Motor neuron (in vitro differentiated cells): ENCODE measurements around the gene PIGB. TPM values are rescaled to one million over a fixed set of nuclear protein-coding genes. Genes with fewer than 3 reads are reported as not detected.

ENCODE experiments used
- ATAC-seq, 8 experiments: fragments of 200-7000 bp; cut with Tn5 transposase; replicated peaks in 6 of 8; 2 replicates each; pipeline ENCODE4 v1.8.0; 2021; ENCODE audit warnings: mild to moderate bottlenecking in 8 of 8, moderate library complexity in 8 of 8
- H3K27ac ChIP-seq, 2 donors: fragments of 250-450 bp; sonication (Bioruptor Pico); 2 replicates each; pipeline ENCODE4 v1.9.0; 2021; ENCODE audit warnings: antibody characterized with exemption in 2 of 2, mild to moderate bottlenecking in 2 of 2, moderate library complexity in 1 of 2
- H3K4me1 ChIP-seq, 2 donors: fragments of 250-450 bp; sonication (Bioruptor Pico); replicated peaks in 1 of 2; 2 replicates each; pipeline ENCODE4 v1.6.1; 2021; ENCODE audit warnings: antibody characterized with exemption in 2 of 2, mild to moderate bottlenecking in 2 of 2, moderate library complexity in 1 of 2
- H3K4me3 ChIP-seq, 5 donors: fragments of 250-450 bp; sonication (Bioruptor Pico); 2 replicates each; pipeline ENCODE4 v1.9.0; 2021; ENCODE audit warnings: antibody characterized with exemption in 5 of 5, mild to moderate bottlenecking in 5 of 5, moderate library complexity in 4 of 5
- WGBS, 10 experiments: fragments of 450-650 bp; shearing (Covaris generic); methylation state at CpG; one replicate each; pipeline ENCODE4 v1.0.0; 2022; 5-methylcytosine and 5-hydroxymethylcytosine counted together
- in situ Hi-C, 9 experiments: fragments of 400-800 bp; cut with MboI; loops; one replicate each; pipeline ENCODE4 v1.15.0; 2021; ENCODE audit warnings: low sequenced_read_pairs in 9 of 9, low pct_unique_long_range_greater_than_20kb in 2 of 9; ENCODE audit not compliant: unreplicated experiment in 9 of 9
- total RNA-seq, 8 experiments: library from RNA; unstranded; fragments of 300-600 nt; gene quantifications; 2 replicates each; pipeline versions ENCODE4 v1.2.3 to v1.2.4, GENCODE V29; 2022

Gene PIGB
- total RNA-seq, 8 experiments from 2014 or later: 5.4 to 20.9 (median 11.1) TPM

GRCh38 chr15:55322467-55322866, 3.4 kb downstream of the PIGB start:
- Histone ChIP-seq H3K4me1 (peaks cover 2% of the 10 kb centered on the region in 2 donors), H3K4me3 (no peak overlapping the region), H3K27ac (no peak overlapping the region)
- ATAC-seq: no peak
- 43 to 100% (median 86%) methylated on average over 1 to 5 of the region's 5 CpGs for WGBS, 10 experiments
- in situ Hi-C loops: no loop called here

- Histone ChIP-seq H3K4me1 (no peaks in the 10 kb centered on the region), H3K27ac (no peak overlapping the region), H3K4me3 (no peak overlapping the region)
- 67 to 71% (median 67%) methylated on average over 1 of the region's 1 CpG; no CpG with 5 or more reads in 4 of the 10 experiments for WGBS, 10 experiments
- ATAC-seq: no peak
- in situ Hi-C loops: loop anchor here in 1 of 9 experiments (25.0 kb wide), 1 partner anchor 110 kb away; no protein-coding TSS in a partner anchor
Observed at GRCh38 chr15:55327387-55327786, 8.4 kb downstream of the PIGB start.

GRCh38 chr15:55334371-55334770, 15.3 kb downstream of the PIGB start:
- no peak overlapping the region for H3K4me3 ChIP-seq
- H3K4me1 ChIP-seq: no peaks in the 10 kb centered on the region
- WGBS, 10 experiments: 40 to 89% (median 80%) methylated on average over 1 to 5 of the region's 5 CpGs; no CpG with 5 or more reads in 1 of the 10 experiments
- ATAC-seq: no peak
- H3K27ac ChIP-seq: no peak overlapping the region
- in situ Hi-C loops: loop anchor here in 1 of 9 experiments (25.0 kb wide), 1 partner anchor 103 kb away; no protein-coding TSS in a partner anchor

GRCh38 chr15:55334997-55335396, 16.0 kb downstream of the PIGB start:
- Histone ChIP-seq H3K27ac (no peak overlapping the region), H3K4me1 (no peaks in the 10 kb centered on the region), H3K4me3 (no peak overlapping the region)
- WGBS, 10 experiments: 80 to 100% (median 100%) methylated on average over 1 of the region's 1 CpG; no CpG with 5 or more reads in 3 of the 10 experiments
- no peak for ATAC-seq
- in situ Hi-C loops: loop anchor here in 1 of 9 experiments (25.0 kb wide), 1 partner anchor 102 kb away; no protein-coding TSS in a partner anchor

- 100% methylated on average over 1 of the region's 1 CpG; no CpG with 5 or more reads in 8 of the 10 experiments for WGBS, 10 experiments
- no peak overlapping the region for H3K27ac ChIP-seq
- in situ Hi-C loops: loop anchor here in 1 of 9 experiments (25.0 kb wide), 1 partner anchor 100 kb away; no protein-coding TSS in a partner anchor
- H3K4me3 ChIP-seq: no peak overlapping the region
- H3K4me1 ChIP-seq: no peaks in the 10 kb centered on the region
- ATAC-seq: no peak
Observed at GRCh38 chr15:55337160-55337559, 18.1 kb downstream of the PIGB start.

- H3K4me3 ChIP-seq: no peak overlapping the region
- peak overlapping the region in 1 of 2 donors; percentile 65 for H3K27ac ChIP-seq
- ATAC-seq: peak in 7 of 8 experiments; percentile 9 to 67 (median 40)
- in situ Hi-C loops: loop anchor here in 1 of 9 experiments (25.0 kb wide), 1 partner anchor 94 kb away; no protein-coding TSS in a partner anchor
- WGBS, 10 experiments: 9 to 75% (median 32%) methylated on average over 1 to 2 of the region's 2 CpGs; no CpG with 5 or more reads in 2 of the 10 experiments
- H3K4me1 ChIP-seq: peaks cover 14% of the 10 kb centered on the region in 2 donors
Observed at GRCh38 chr15:55343168-55343567, 24.1 kb downstream of the PIGB start.

GRCh38 chr15:55344206-55344605, 25.2 kb downstream of the PIGB start:
- in situ Hi-C loops: loop anchor here in 1 of 9 experiments (25.0 kb wide), 1 partner anchor 93 kb away; no protein-coding TSS in a partner anchor

GRCh38 chr15:55348281-55348778, 29.3 kb downstream of the PIGB start:
- no peak overlapping the region for H3K27ac ChIP-seq
- WGBS, 10 experiments: 55 to 100% (median 75%) methylated on average over 1 to 3 of the region's 4 CpGs; no CpG with 5 or more reads in 4 of the 10 experiments
- H3K4me3 ChIP-seq: no peak overlapping the region
- in situ Hi-C loops: loop anchor here in 1 of 9 experiments (25.0 kb wide), 1 partner anchor 89 kb away; no protein-coding TSS in a partner anchor
- H3K4me1 ChIP-seq: peaks cover 9 to 17% of the 10 kb centered on the region in 2 donors
- no peak for ATAC-seq

More at GRCh38 chr15:55344206-55344605, 25.2 kb downstream of the PIGB start:
- peaks cover 14% of the 10 kb centered on the region in 2 donors for H3K4me1 ChIP-seq
- 33 to 89% (median 47%) methylated on average over 1 to 2 of the region's 2 CpGs; no CpG with 5 or more reads in 2 of the 10 experiments for WGBS, 10 experiments
- peak; percentile 38 to 91 (median 82) for ATAC-seq
- H3K27ac ChIP-seq: peak overlapping the region in 1 of 2 donors; percentile 18
- no peak overlapping the region for H3K4me3 ChIP-seq

- no peak for ATAC-seq
- in situ Hi-C loops: loop anchor here in 1 of 9 experiments (25.0 kb wide), 1 partner anchor 88 kb away; no protein-coding TSS in a partner anchor
- 79 to 100% (median 100%) methylated on average over 1 to 2 of the region's 2 CpGs; no CpG with 5 or more reads in 3 of the 10 experiments for WGBS, 10 experiments
Observed at GRCh38 chr15:55349282-55349681, 30.3 kb downstream of the PIGB start.

GRCh38 chr15:55353025-55353424, 34.0 kb downstream of the PIGB start:
- in situ Hi-C loops: no loop called here
- Histone ChIP-seq H3K4me3 (no peak overlapping the region), H3K27ac (no peak overlapping the region), H3K4me1 (peaks cover 0 to 4% of the 10 kb centered on the region in 2 donors)
- ATAC-seq: no peak
- 0 to 50% (median 24%) methylated on average over 1 to 2 of the region's 2 CpGs; no CpG with 5 or more reads in 1 of the 10 experiments for WGBS, 10 experiments

More at GRCh38 chr15:55349282-55349681, 30.3 kb downstream of the PIGB start:
- Histone ChIP-seq H3K4me1 (peaks cover 0 to 7% of the 10 kb centered on the region in 2 donors), H3K4me3 (no peak overlapping the region), H3K27ac (no peak overlapping the region)

GRCh38 chr15:55356985-55357585, 38.1 kb downstream of the PIGB start:
- ATAC-seq: no peak

GRCh38 chr15:55357774-55358173, 38.8 kb downstream of the PIGB start:
- Histone ChIP-seq H3K4me1 (peaks cover 0 to 3% of the 10 kb centered on the region in 2 donors), H3K27ac (no peak overlapping the region), H3K4me3 (no peak overlapping the region)
- ATAC-seq: peak in 6 of 8 experiments; percentile 41 to 97 (median 72)
- WGBS, 10 experiments: 36 to 100% (median 98%) methylated on average over 1 to 2 of the region's 2 CpGs; no CpG with 5 or more reads in 2 of the 10 experiments
- in situ Hi-C loops: no loop called here

More at GRCh38 chr15:55356985-55357585, 38.1 kb downstream of the PIGB start:
- Histone ChIP-seq H3K27ac (no peak overlapping the region), H3K4me1 (peaks cover 0 to 4% of the 10 kb centered on the region in 2 donors), H3K4me3 (no peak overlapping the region)
- 87 to 100% (median 100%) methylated on average over 1 to 5 of the region's 5 CpGs; no CpG with 5 or more reads in 1 of the 10 experiments for WGBS, 10 experiments
- in situ Hi-C loops: no loop called here

- in situ Hi-C loops: no loop called here
- no peaks in the 10 kb centered on the region for H3K4me1 ChIP-seq
- no peak overlapping the region for H3K27ac ChIP-seq
- no peak for ATAC-seq
- H3K4me3 ChIP-seq: no peak overlapping the region
Observed at GRCh38 chr15:55358471-55358870, 39.4 kb downstream of the PIGB start.
